Left lung (tissue), 10 donors: ENCODE measurements around the gene CACUL1. TPM values are rescaled to one million over a fixed set of nuclear protein-coding genes. Genes with fewer than 3 reads are reported as not detected.

Experiments used
- ATAC-seq: fragments of 200-7000 bp; cut with Tn5 transposase; one replicate; pipeline ENCODE4 v1.9.1; 2020; ENCODE audit warnings: moderate library complexity
- DNase-seq, 4 donors: peaks; one replicate each; pipeline ENCODE4 v3.0.0-alpha.2; 2013 to 2020
- H3K27ac ChIP-seq, 2 donors: fragments of 200-600 bp; sonication (generic) in 1 of 2; one replicate each; pipeline versions ENCODE4 v1.5.0 to v1.8.0; 2020 to 2021
- H3K27me3 ChIP-seq, 2 donors: fragments of 200-600 bp; sonication (generic) in 1 of 2; one replicate each; pipeline versions ENCODE4 v1.5.0 to v1.8.0; 2020 to 2021
- H3K36me3 ChIP-seq, 2 donors: fragments of 200-600 bp; sonication (generic) in 1 of 2; one replicate each; pipeline versions ENCODE4 v1.5.0 to v1.8.0; 2020 to 2021
- H3K4me1 ChIP-seq, 2 donors: fragments of 200-600 bp; one replicate each; pipeline ENCODE4 v1.8.0; 2021
- H3K4me3 ChIP-seq, 2 donors: fragments of 200-600 bp; sonication (generic) in 1 of 2; one replicate each; pipeline versions ENCODE4 v1.5.0 to v1.8.0; 2020 to 2021; ENCODE audit warnings: mild to moderate bottlenecking in 1 of 2
- H3K9me3 ChIP-seq, 2 donors: fragments of 200-600 bp; sonication (generic) in 1 of 2; one replicate each; pipeline versions ENCODE4 v1.5.0 to v1.8.0; 2020 to 2021
- intact Hi-C, 2 donors: fragments of 100-400 bp; cut with DNase I; formaldehyde crosslinking; loops; one replicate each; pipeline versions ENCODE4 v1.11.2 to v1.14.2; 2022
- polyA plus RNA-seq, 6 donors: library from polyadenylated mRNA; unstranded; fragments of 120-200 nt; gene quantifications; one replicate each; pipeline ENCODE4 v1.2.1, GENCODE V29; 2013; ENCODE audit not compliant: insufficient read length in 6 of 6
- total RNA-seq, 2 donors: library from RNA; stranded (reverse); fragmentation: NEBNext Ultra II Directional; extraction: Animal tissue kit (Norgen Biotek cat#: 25700); gene quantifications; one replicate each; pipeline ENCODE4 v1.2.1, GENCODE V29; 2021
- TF ChIP-seq, protein P1 (sequence below), 2 donors: fragments of 200-600 bp; sonication (generic) in 1 of 2; IDR thresholded peaks; one replicate each; pipeline versions ENCODE4 v1.5.0 to v1.8.0; 2021; ENCODE audit warnings: antibody characterized with exemption in 2 of 2
- donor health status: DM: no; HTN: yes; CAD: no.
- donor health status: DM: no; HTN: no; CAD: no.

The CACUL1 gene
- total and polyA plus RNA-seq, 8 donors, result 35.1 to 46.1 (median 37.3) TPM

DNA sequence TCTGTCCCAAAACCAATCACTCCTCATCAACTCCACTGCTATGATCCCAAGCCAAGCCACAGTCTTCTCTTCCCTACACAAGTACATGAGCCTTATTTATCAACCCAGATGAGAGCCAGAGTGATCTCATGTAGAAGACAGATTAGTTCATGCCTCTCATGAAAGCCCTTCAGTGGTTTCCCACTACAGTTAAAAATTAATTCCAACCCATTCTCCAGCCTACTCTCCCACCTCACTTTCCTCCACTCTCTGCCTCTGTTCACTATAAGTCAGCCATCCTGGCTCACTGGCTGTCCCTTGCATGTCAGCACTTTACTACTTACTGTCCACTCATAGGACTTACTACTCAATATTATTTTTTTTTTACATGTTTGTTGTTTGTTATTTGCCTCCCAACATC is 67.3 kb downstream of the CACUL1 start:
- DNase-seq (no peak), ATAC-seq (no peak)
- Histone ChIP-seq H3K4me1 (no peaks in the 10 kb centered on the region), H3K4me3 (no peak overlapping the region), H3K9me3 (no peaks in the 10 kb centered on the region), H3K27ac (no peak overlapping the region), H3K36me3 (peaks cover 0 to 68% of the 10 kb centered on the region in 2 donors), H3K27me3 (no peaks in the 10 kb centered on the region)
- intact Hi-C loops, result no loop called here
- TF ChIP-seq, protein P1, sequence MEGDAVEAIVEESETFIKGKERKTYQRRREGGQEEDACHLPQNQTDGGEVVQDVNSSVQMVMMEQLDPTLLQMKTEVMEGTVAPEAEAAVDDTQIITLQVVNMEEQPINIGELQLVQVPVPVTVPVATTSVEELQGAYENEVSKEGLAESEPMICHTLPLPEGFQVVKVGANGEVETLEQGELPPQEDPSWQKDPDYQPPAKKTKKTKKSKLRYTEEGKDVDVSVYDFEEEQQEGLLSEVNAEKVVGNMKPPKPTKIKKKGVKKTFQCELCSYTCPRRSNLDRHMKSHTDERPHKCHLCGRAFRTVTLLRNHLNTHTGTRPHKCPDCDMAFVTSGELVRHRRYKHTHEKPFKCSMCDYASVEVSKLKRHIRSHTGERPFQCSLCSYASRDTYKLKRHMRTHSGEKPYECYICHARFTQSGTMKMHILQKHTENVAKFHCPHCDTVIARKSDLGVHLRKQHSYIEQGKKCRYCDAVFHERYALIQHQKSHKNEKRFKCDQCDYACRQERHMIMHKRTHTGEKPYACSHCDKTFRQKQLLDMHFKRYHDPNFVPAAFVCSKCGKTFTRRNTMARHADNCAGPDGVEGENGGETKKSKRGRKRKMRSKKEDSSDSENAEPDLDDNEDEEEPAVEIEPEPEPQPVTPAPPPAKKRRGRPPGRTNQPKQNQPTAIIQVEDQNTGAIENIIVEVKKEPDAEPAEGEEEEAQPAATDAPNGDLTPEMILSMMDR (IDR thresholded peaks at IDR 0.05), result no peak

- ATAC-seq (no peak), DNase-seq (no peak)
- H3K4me3 ChIP-seq, result no peak overlapping the region
- peaks cover 0 to 64% of the 10 kb centered on the region in 2 donors for H3K36me3 ChIP-seq
- H3K4me1 ChIP-seq, result no peaks in the 10 kb centered on the region
- intact Hi-C loops, result no loop called here
- H3K9me3 ChIP-seq, result no peaks in the 10 kb centered on the region
- TF ChIP-seq, protein P1 (IDR thresholded peaks at IDR 0.05), result no peak
- no peak overlapping the region for H3K27ac ChIP-seq
- no peaks in the 10 kb centered on the region for H3K27me3 ChIP-seq
Observed at GRCh38 chr10:118682533-118682932, 72.2 kb downstream of the CACUL1 start.

DNA sequence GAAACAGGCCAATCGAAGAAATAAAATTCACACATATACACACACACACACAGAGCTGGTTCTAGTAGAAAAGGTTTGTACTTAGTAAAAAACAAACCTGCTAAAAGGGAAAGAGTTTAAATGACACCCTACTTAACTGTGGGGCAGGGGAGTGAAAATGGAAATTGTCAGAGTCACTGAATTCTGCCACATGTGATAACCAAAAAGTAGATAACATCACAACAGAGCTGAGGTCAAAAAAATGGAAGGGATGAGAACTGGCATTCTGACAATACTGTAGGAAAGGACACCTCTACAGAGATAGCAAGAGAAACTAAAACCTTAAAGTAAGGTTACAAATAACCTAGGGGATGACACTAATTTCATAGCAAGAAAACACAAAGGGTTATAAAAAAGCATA is 74.6 kb downstream of the CACUL1 start:
- Histone ChIP-seq H3K27ac (no peak overlapping the region), H3K36me3 (peaks cover 0 to 49% of the 10 kb centered on the region in 2 donors), H3K4me3 (no peak overlapping the region), H3K27me3 (no peaks in the 10 kb centered on the region), H3K4me1 (no peaks in the 10 kb centered on the region), H3K9me3 (no peaks in the 10 kb centered on the region)
- DNase-seq, result no peak
- TF ChIP-seq, protein P1 (IDR thresholded peaks at IDR 0.05), result no peak
- intact Hi-C loops, result no loop called here
- no peak for ATAC-seq

DNA sequence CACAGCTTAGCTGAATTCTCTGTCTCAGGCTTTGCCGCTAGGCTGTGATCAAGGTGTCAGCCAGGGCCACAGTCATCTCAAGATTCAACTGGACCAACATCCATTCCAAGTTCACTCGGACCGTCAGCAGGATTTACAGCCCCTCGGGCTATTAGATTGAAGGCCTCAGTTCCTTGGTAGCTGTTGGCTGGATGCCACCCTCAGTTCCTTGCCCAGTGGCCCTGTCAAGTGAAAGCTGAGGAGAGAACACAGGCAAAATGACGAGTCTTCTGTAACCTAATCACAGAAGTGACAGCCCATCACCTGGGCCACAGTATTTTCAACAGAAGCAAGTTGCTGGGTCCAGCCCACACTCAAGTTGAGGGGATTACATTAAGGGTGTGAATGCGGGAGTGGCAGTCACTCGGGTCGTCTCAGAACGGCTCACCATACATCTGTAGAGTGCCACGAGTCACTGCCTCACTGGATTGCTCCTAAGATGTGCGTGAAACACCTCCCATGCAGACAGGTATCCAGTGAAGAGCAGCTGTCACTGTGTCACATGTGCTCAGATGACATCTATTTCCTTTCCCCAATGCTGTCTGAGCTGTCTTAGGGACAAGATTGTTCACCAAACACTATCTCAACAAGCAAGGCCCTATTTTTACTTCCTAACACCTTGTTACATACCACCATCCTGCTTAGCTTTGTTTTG is 80.4 kb downstream of the CACUL1 start:
- Histone ChIP-seq H3K9me3 (no peaks in the 10 kb centered on the region), H3K4me1 (peaks cover 0 to 8% of the 10 kb centered on the region in 2 donors), H3K4me3 (no peak overlapping the region), H3K36me3 (peaks cover 0 to 26% of the 10 kb centered on the region in 2 donors), H3K27ac (no peak overlapping the region), H3K27me3 (no peaks in the 10 kb centered on the region)
- intact Hi-C loops, result no loop called here
- TF ChIP-seq, protein P1 (IDR thresholded peaks at IDR 0.05), result no peak
- DNase-seq (no peak), ATAC-seq (no peak)

- peaks cover 0 to 26% of the 10 kb centered on the region in 2 donors for H3K36me3 ChIP-seq
- H3K27me3 ChIP-seq, result no peaks in the 10 kb centered on the region
- H3K4me1 ChIP-seq, result peaks cover 0 to 11% of the 10 kb centered on the region in 2 donors
- H3K9me3 ChIP-seq, result no peaks in the 10 kb centered on the region
- TF ChIP-seq, protein P1 (IDR thresholded peaks at IDR 0.05), result no peak
- H3K27ac ChIP-seq, result no peak overlapping the region
- intact Hi-C loops, result no loop called here
- H3K4me3 ChIP-seq, result no peak overlapping the region
- ATAC-seq, result no peak
- DNase-seq, result no peak
Observed at GRCh38 chr10:118672766-118673715, 81.7 kb downstream of the CACUL1 start.
